GM12872 (cell line): ENCODE results near the gene PPP3CB.

ENCODE experiments used
- TF ChIP-seq, protein P1 (sequence below): IDR thresholded peaks from 3 replicates; pipeline ENCODE4 v1.5.1; 2011; ENCODE audit warnings: low read depth, mild to moderate bottlenecking, low read length, moderate library complexity; ENCODE audit not compliant: insufficient read depth

Gene PPP3CB

DNA sequence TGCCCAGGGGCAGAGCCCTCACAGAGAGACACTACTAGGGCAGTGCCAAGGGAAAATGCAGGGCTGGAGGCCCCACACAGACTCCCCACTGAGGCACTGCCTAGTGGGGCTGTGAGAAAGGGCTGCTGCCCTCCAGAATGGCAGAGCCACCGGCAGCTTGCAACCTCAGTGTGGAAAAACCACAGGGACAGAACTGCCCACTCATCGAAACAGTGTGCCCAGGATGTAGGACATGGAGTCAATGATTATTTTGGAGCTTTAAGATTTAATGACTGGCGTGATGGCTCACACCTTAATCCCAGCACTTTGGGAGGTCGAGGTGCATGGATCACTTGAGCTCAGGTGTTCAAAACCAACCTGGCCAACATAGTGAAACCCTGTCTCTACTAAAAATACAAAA is 34.9 kb downstream of the PPP3CB start:
- TF ChIP-seq, protein P1, sequence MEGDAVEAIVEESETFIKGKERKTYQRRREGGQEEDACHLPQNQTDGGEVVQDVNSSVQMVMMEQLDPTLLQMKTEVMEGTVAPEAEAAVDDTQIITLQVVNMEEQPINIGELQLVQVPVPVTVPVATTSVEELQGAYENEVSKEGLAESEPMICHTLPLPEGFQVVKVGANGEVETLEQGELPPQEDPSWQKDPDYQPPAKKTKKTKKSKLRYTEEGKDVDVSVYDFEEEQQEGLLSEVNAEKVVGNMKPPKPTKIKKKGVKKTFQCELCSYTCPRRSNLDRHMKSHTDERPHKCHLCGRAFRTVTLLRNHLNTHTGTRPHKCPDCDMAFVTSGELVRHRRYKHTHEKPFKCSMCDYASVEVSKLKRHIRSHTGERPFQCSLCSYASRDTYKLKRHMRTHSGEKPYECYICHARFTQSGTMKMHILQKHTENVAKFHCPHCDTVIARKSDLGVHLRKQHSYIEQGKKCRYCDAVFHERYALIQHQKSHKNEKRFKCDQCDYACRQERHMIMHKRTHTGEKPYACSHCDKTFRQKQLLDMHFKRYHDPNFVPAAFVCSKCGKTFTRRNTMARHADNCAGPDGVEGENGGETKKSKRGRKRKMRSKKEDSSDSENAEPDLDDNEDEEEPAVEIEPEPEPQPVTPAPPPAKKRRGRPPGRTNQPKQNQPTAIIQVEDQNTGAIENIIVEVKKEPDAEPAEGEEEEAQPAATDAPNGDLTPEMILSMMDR, result no peak

DNA sequence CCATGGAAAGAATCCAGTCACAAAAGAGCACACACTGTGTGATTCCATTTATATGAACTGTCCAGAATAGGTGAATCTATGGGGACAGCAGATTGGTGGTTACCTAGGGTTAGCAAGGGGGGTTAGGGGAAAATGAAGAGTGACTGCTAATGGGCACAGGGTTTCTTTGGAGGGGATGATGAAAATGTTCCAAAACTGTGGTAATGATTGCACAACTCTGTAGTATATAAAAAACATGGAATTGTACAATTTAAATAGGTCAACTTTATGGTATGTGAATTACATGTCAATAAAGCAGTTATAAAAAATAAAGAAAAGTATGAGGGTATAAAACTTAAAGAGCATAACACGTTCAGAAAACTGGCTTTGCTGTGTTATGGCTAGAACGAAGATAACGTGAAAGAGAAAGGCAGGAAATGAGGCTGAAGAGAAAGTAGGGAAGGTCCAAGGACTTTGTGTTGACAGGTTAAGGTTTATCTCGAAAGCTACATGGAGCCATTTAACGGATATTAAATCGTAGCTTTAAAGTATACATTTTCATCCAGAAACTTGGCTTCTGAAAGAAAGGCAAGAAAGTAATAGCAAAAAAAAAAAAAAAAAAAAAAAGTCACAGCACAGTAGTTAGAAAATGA is 36.0 kb downstream of the PPP3CB start:
- TF ChIP-seq, protein P1, result no peak

DNA sequence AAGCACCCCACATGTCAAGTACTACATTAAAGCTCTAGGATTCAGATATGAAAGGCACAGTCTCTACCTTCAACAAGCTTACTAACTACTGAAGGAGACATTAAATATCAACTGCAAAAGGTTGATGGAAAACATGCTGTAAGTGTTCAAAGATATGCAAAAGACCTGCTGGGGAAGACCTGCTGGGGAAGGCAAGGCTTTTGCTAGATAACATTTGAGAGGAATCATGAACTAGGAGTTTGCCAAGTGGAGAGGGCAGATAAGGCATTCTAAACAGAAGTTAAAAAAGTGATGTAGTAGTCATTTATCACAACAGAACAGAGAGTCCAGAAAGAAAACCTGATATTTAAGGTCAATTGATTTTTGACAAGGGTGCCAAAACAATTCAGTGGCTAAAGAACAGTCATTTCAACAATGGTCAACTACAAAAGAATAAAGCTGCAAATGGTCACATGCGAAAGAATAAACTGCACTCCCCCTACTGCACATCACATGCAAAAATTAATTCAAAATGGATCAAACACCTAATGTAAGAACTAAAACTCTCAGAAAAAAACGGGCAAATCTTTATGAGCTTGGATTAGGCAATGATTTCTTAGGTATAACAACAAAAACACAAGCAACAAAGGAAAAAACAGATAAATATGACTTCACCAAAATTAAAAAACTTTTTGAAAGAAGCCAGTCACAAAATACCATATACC is 39.5 kb downstream of the PPP3CB start:
- TF ChIP-seq, protein P1, result no peak

DNA sequence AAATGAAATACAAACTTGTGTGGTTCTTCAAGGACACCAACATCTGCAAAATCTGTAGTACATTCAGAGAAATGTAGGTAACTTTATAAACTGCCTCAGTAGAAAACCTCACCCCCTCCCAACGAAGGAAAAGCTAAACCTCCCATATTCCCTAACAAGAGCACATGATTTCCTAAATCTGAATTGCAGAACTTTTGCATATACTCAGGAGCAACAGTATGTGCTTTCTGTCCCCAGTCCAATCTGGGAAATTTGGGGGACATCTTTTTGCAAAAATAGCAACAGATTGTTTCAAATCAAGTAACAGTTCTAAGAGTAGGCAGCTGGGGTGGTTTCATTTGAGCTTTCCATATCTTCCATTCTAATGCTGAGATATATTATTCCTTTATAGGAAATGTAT is 46.7 kb downstream of the PPP3CB start:
- TF ChIP-seq, protein P1, result no peak

DNA sequence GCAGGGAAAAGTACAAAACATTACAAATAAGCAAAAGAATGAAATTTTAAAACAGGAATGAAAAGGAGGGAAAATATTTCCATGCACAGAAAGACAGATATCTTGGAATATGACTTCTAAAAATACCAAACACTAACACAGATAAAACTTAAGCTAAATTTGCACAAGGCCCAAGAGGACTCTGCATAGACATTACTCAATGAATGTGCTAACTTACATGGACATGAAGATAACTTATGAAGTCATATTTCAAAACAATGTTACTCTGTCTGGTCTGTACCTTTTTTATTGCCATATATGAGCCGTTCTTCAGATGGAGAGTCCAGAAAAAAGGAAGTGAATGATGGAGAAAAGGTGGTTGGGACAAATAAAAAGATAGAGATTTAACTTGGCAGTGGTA is 47.4 kb downstream of the PPP3CB start:
- TF ChIP-seq, protein P1, result no peak

DNA sequence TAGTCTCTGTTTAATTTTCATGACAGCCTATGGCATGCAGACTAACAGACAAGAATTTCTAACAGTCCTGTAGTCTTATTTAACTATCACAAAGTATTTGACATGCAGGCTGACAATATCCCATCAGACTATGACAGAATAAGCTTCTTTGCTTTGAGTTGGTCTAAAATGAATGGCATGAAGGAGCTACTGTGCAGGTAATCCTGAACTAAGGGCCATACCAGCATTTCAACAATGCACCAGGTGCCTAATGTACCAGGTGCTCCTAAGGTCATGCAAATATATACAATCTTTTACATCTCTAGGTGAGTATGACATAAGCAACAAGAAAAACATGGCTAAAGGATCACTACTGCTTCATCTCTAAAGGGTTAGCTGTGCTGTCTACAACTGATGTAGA is 48.9 kb downstream of the PPP3CB start:
- TF ChIP-seq, protein P1, result no peak

DNA sequence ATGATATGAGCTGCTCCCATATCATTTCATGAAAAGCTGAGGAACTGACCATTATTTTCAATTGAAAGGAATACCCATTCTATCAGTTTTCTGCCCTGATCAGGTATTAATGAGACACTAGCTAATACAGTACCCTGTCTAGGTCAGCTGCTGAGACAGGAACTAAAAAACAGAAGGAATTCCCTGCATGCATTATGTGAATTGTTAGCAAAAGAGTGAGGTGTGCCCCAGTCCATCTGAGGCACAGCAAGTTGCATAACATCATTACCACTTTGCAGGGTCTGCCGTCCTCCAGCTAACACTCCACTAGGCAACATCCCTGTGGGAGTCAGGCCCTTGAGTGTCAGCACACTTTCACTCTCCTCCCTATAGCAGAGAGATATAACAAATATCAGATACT is 51.4 kb downstream of the PPP3CB start:
- TF ChIP-seq, protein P1, result no peak
